Activated naive CD4-positive, alpha-beta T cell treated with anti-CD3 and anti-CD28 coated beads, Interleukin-2, amount 10 ng/mL, durations not matched to agents 7 days and 5 days (primary cell): ENCODE measurements around the gene PYM1.

Experiments used
- CTCF ChIA-PET: fragments of 350-600 bp; sonication (Branson Sonifier 250); formaldehyde crosslinking; loops from one replicate; lab custom pipeline; 2021; ENCODE audit warnings: antibody characterized with exemption; lab: Charles Lee
- DNase-seq: peaks from one replicate; pipeline ENCODE4 v3.0.0-alpha.2; 2020
- H3K27ac Mint-ChIP-seq: one replicate; pipeline ENCODE4 v1.8.0; 2021; ENCODE audit warnings: mild to moderate bottlenecking, moderate library complexity, mixed read lengths
- H3K27me3 Mint-ChIP-seq: one replicate; pipeline ENCODE4 v1.8.0; 2021; ENCODE audit warnings: mild to moderate bottlenecking, mixed read lengths
- H3K36me3 Mint-ChIP-seq: one replicate; pipeline ENCODE4 v1.8.0; 2021; ENCODE audit warnings: mixed read lengths
- H3K4me1 Mint-ChIP-seq: one replicate; pipeline ENCODE4 v1.8.0; 2021; ENCODE audit warnings: mixed read lengths
- H3K4me3 Mint-ChIP-seq: one replicate; pipeline ENCODE4 v1.8.0; 2021; ENCODE audit warnings: mild to moderate bottlenecking, moderate library complexity, mixed read lengths
- H3K9me3 Mint-ChIP-seq: one replicate; pipeline ENCODE4 v1.8.0; 2021; ENCODE audit warnings: mixed read lengths

The PYM1 gene

DNA sequence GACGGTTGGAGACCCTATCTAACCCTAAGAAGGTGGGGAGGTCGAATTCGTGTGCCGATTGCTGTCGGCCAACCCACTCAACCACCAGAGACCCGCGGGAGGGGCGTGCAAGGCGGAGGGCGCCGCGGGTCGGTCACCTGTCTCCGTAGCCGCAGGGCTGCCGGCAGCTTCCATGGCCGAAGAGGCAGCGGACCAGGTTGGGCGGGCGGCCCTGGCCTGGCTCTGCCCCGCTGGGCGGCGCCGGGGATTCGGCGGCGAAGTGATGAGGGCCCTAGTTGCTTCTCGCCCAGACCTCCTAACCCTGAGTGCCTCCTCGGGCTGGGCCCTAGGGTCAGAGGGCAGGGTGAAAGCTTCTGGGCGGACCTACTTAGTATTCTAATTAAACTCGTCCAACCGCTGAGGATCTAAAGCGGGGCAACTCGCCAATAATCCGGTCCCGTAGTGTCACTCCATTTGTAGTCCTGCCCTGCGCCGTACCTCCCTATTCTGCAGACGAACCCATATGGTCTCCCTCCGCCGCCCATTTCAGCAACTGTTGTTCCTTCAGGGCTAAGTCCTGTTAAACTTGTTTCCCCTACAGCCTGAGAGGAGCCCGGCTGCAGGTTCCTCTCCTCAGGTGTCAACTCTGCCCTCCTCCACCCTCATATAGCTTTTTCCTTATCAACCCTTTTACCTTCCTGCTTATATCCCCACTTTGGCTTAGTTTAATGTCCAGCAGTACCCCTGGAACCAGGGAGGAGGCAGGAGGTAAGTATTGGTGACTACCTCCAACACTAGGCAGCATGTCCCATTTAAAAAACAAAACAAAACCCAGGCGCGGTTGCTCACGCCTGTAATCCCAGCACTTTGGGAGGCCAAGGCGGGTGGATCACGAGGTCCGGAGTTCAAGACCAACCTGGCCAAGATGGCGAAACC lies at the start of gene PYM1:
Gene PYM1 (minus strand): TSS at position 307 of the 915 bp plus-strand sequence. CDS start 133 bp downstream, at position 174.
- H3K27ac Mint-ChIP-seq = peak within 1 kb of the TSS; percentile 100
- DNase-seq = peak; percentile 86
- no peaks in the 10 kb centered on the region for H3K27me3 Mint-ChIP-seq
- CTCF ChIA-PET = interaction anchor here (0.6 to 3.7 kb wide), 4 partner anchors 10 to 112 kb away, joined by 3 to 66 read pairs (median 4); partner anchors contain the start of genes ORMDL2 and SARNP
- no peaks in the 10 kb centered on the region for H3K9me3 Mint-ChIP-seq
- H3K4me1 Mint-ChIP-seq = peaks cover 44% of the 10 kb centered on the region
- peaks cover 50% of the 10 kb centered on the region for H3K36me3 Mint-ChIP-seq
- peak within 1 kb of the TSS; percentile 92 for H3K4me3 Mint-ChIP-seq

DNA sequence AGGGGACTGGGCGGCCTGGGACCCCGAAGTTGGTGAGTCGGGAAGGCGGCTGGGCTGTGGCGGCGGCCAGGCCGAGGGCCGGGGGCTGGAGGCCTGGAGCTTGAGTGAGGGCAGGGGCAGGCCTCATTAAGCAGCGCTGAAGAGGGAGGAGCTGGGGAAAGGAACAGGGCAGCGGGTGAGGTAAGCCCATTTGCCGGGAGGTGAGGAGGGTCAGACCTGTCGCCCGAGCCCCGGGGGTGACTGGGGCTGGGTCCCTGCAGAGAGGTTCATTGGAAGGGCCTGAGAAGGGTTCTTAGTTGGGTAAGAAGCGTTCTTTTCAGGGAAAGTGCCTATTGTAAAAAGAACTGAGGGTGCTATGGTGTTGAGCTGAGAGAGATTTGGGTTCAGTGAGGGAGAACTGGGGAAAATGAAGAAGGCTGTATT lies 46.6 kb upstream of the PYM1 start:
- Mint-ChIP-seq H3K36me3 (peaks cover 26% of the 10 kb centered on the region), H3K9me3 (no peaks in the 10 kb centered on the region), H3K27ac (no peak overlapping the region), H3K4me1 (peaks cover 27% of the 10 kb centered on the region), H3K27me3 (no peaks in the 10 kb centered on the region), H3K4me3 (no peak overlapping the region)
- DNase-seq = peak; percentile 67
- CTCF ChIA-PET = interaction anchor here (0.8 to 2.0 kb wide), 8 partner anchors 10 to 236 kb away, joined by 3 to 14 read pairs (median 4); partner anchors contain the start of genes SUOX and ZC3H10

DNA sequence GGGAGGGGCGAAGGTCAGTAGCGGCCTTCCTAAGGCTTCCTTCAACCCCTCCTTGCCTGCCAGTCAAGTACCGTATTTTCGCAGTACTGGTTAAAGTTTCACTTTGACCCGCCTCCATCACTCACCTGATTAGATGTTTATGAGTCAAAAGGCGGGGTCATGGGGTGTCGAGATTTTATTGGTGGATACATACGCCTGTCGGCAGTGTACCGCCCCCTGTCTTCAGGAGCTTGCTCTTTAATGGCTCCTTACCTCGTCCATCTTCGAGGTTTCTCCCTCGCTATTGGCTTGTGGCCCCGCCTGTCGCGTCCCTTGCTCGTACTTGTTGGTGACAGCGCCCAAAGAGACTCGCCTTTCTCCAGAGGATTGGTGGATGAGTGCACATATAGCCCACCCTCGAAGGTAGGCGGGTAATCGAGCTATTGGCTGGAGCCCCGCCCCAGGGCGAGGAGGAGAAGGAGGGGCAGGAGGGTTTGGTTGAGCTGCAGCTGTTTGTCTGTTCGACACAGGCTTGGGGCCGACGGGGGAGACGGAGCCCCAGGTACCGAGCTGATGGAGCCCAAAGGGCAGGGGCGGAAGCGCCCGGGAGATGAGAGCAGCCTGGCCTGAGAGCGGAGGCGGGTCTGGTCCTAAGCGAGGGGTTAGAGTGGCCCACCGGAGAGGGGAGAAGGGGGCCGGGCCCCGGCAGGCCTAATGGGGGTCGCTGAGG lies 46.1 kb upstream of the PYM1 start, which contains the start of gene RAB5B:
Gene RAB5B (plus strand): TSS at position 480 of the 709 bp plus-strand sequence. CDS start 12,883 bp downstream, outside the sequence.
- CTCF ChIA-PET = interaction anchor here (0.8 to 2.0 kb wide), 9 partner anchors 11 to 235 kb away, joined by 3 to 14 read pairs (median 4); partner anchors contain the start of genes DGKA, ORMDL2, SARNP and SUOX
- Mint-ChIP-seq H3K4me1 (peaks cover 27% of the 10 kb centered on the region), H3K27ac (no peak within 1 kb of the TSS), H3K27me3 (no peaks in the 10 kb centered on the region), H3K9me3 (no peaks in the 10 kb centered on the region), H3K36me3 (peaks cover 25% of the 10 kb centered on the region), H3K4me3 (no peak within 1 kb of the TSS)
- peak; percentile 99 for DNase-seq

GRCh38 chr12:55972911-55973598 lies 45.4 kb upstream of the PYM1 start:
- Mint-ChIP-seq H3K4me3 (no peak overlapping the region), H3K9me3 (no peaks in the 10 kb centered on the region), H3K4me1 (peaks cover 34% of the 10 kb centered on the region), H3K27me3 (no peaks in the 10 kb centered on the region), H3K36me3 (peaks cover 30% of the 10 kb centered on the region), H3K27ac (no peak overlapping the region)
- CTCF ChIA-PET = interaction anchor here (0.9 to 2.0 kb wide), 6 partner anchors 11 to 234 kb away, joined by 3 to 8 read pairs (median 4); partner anchors contain the start of genes DGKA, ORMDL2 and SARNP
- no peak for DNase-seq

DNA sequence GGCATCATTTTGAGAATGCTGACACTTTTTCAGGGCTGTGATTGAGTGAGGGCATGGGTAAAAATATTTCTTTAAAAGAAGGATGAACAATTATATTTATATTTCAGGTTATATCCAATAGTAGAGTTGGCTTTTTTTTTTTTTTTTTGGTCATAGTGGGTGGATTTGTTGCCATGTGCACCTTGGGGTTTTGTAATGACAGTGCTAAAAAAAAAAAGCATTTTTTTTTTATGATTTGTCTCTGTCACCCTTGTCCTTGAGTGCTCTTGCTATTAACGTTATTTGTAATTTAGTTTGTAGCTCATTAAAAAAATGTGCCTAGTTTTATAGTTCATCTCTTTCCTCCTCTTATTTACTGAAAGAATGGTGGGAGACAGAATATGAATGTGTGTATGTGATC lies 44.8 kb upstream of the PYM1 start:
- CTCF ChIA-PET = no interaction called here
- Mint-ChIP-seq H3K9me3 (no peaks in the 10 kb centered on the region), H3K4me1 (peaks cover 36% of the 10 kb centered on the region), H3K36me3 (peaks cover 28% of the 10 kb centered on the region), H3K27me3 (no peaks in the 10 kb centered on the region), H3K27ac (peak overlapping the region; percentile 26), H3K4me3 (no peak overlapping the region)
- no peak for DNase-seq

- H3K27me3 Mint-ChIP-seq = no peaks in the 10 kb centered on the region
- DNase-seq = no peak
- peak overlapping the region; percentile 26 for H3K27ac Mint-ChIP-seq
- CTCF ChIA-PET = no interaction called here
- peaks cover 28% of the 10 kb centered on the region for H3K36me3 Mint-ChIP-seq
- no peak overlapping the region for H3K4me3 Mint-ChIP-seq
- peaks cover 38% of the 10 kb centered on the region for H3K4me1 Mint-ChIP-seq
- no peaks in the 10 kb centered on the region for H3K9me3 Mint-ChIP-seq
Measured at GRCh38 chr12:55972042-55972441, 44.3 kb upstream of the PYM1 start.

- CTCF ChIA-PET = interaction anchor here (1.2 kb wide), 1 partner anchor 30 kb away, joined by 3 read pairs; no protein-coding TSS in a partner anchor
Measured at GRCh38 chr12:55970775-55971174, 43.1 kb upstream of the PYM1 start.

GRCh38 chr12:55969356-55969755 lies 41.7 kb upstream of the PYM1 start:
- Mint-ChIP-seq H3K4me1 (peaks cover 52% of the 10 kb centered on the region), H3K27ac (no peak overlapping the region), H3K9me3 (no peaks in the 10 kb centered on the region), H3K36me3 (peaks cover 22% of the 10 kb centered on the region), H3K4me3 (no peak overlapping the region), H3K27me3 (no peaks in the 10 kb centered on the region)
- CTCF ChIA-PET = interaction anchor here (0.9 to 1.2 kb wide), 3 partner anchors 11 to 71 kb away, joined by 3 read pairs; no protein-coding TSS in a partner anchor
- DNase-seq = no peak

More at GRCh38 chr12:55970775-55971174, 43.1 kb upstream of the PYM1 start:
- DNase-seq = no peak
- Mint-ChIP-seq H3K27me3 (no peaks in the 10 kb centered on the region), H3K27ac (no peak overlapping the region), H3K4me3 (no peak overlapping the region), H3K9me3 (no peaks in the 10 kb centered on the region), H3K36me3 (peaks cover 25% of the 10 kb centered on the region), H3K4me1 (peaks cover 45% of the 10 kb centered on the region)

DNA sequence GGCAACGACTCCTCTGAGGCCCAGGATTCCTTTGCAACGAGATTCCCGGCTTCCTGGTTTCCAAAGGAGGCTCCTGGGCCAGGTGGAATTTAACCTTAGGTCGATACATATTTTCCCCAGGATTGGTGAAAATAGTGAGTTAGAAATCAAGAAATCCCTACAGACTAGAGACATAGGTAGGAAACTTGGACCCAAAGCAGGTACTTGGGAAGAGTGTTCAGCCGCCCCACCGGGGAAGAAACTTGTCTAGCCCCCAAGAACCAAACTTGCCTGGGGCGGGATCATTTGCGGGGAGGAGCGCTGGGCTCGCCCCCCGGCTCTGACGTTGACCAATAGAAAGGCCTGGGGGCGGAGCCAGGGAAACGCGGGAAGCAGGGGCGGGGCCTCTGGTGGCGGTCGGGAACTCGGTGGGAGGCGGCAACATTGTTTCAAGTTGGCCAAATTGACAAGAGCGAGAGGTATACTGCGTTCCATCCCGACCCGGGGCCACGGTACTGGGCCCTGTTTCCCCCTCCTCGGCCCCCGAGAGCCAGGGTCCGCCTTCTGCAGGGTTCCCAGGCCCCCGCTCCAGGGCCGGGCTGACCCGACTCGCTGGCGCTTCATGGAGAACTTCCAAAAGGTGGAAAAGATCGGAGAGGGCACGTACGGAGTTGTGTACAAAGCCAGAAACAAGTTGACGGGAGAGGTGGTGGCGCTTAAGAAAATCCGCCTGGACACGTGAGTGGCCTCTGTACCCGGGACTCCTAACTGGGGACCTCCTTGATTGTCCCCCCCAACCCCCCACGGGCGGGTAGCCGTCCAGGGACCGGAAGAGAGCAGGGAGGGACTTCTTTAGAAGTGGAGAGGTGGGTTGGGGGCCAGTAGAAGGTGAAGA lies 39.0 kb upstream of the PYM1 start, which contains the start of gene CDK2:
Gene CDK2 (plus strand): TSS at position 423 of the 874 bp plus-strand sequence. CDS start 179 bp downstream, at position 602.
- H3K9me3 Mint-ChIP-seq = no peaks in the 10 kb centered on the region
- peaks cover 48% of the 10 kb centered on the region for H3K4me1 Mint-ChIP-seq
- peak; percentile 94 for DNase-seq
- peak within 1 kb of the TSS; percentile 83 for H3K27ac Mint-ChIP-seq
- peak within 1 kb of the TSS; percentile 92 for H3K4me3 Mint-ChIP-seq
- peaks cover 4% of the 10 kb centered on the region for H3K27me3 Mint-ChIP-seq
- CTCF ChIA-PET = no interaction called here
- peaks cover 22% of the 10 kb centered on the region for H3K36me3 Mint-ChIP-seq

DNA sequence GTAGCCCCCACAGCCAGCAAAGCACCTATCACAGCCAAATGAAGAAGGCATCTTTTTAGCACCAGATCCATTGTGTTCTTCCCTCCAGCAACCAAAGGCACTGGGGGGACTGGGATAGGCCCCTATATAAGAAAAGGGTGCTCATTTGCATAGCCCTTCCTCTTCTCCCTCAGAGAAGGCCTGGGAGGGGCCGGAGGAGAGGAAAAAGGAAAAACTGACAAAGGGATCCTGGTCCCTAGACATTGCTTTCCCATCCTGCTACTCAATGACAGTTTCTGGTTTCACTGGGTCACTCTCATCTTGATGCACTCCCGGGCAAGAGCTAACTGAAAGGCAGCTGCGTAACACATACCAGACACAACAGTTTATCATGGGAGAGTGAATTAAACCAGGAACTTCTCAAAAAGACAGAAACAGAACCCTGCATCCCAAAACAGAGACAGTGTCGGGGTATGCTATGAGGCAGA lies 38.3 kb upstream of the PYM1 start, which contains the start of gene PMEL:
Gene PMEL (minus strand): TSS at position 102 of the 467 bp plus-strand sequence. CDS start 31 bp downstream, at position 71.
- CTCF ChIA-PET = no interaction called here
- Mint-ChIP-seq H3K27ac (peak within 1 kb of the TSS; percentile 83), H3K9me3 (no peaks in the 10 kb centered on the region), H3K27me3 (peaks cover 4% of the 10 kb centered on the region), H3K36me3 (peaks cover 16% of the 10 kb centered on the region), H3K4me3 (peak within 1 kb of the TSS; percentile 92), H3K4me1 (peaks cover 46% of the 10 kb centered on the region)
- DNase-seq = no peak

DNA sequence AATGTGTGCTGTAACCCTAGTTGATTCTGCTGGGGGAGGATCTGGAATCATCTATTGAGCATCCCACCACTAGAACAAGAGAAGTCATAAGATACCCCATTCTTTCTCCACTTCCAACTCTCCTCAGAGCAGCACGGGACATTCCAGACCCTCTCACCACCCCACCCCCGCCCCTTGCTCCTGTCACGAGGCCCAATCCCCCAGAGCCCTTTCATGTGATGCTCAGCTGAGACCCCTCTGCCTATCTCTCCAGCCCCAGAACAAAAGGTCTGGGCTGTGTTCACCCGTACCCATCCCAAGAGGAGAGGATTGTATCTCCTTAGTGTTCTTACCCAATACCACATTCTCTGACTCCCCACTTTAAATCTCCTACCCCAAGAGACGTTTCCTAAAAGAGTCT lies 37.5 kb upstream of the PYM1 start:
- Mint-ChIP-seq H3K36me3 (peaks cover 12% of the 10 kb centered on the region), H3K4me1 (peaks cover 43% of the 10 kb centered on the region), H3K27me3 (peaks cover 4% of the 10 kb centered on the region), H3K27ac (no peak overlapping the region), H3K9me3 (no peaks in the 10 kb centered on the region), H3K4me3 (peak overlapping the region; percentile 92)
- CTCF ChIA-PET = no interaction called here
- DNase-seq = no peak

- H3K27ac Mint-ChIP-seq = no peak overlapping the region
- peaks cover 10% of the 10 kb centered on the region for H3K36me3 Mint-ChIP-seq
- no peaks in the 10 kb centered on the region for H3K9me3 Mint-ChIP-seq
- CTCF ChIA-PET = no interaction called here
- DNase-seq = no peak
- H3K27me3 Mint-ChIP-seq = peaks cover 4% of the 10 kb centered on the region
- H3K4me3 Mint-ChIP-seq = no peak overlapping the region
- peaks cover 37% of the 10 kb centered on the region for H3K4me1 Mint-ChIP-seq
Measured at GRCh38 chr12:55963760-55964159, 36.1 kb upstream of the PYM1 start.
